Right lobe of liver (tissue), 6 donors: ENCODE data around the gene SMCO2. TPM values are rescaled to one million over a fixed set of nuclear protein-coding genes. Genes with fewer than 3 reads are reported as not detected.
A peak's percentile ranks its signal among the peaks of the same experiment; 100 is the strongest.

Experiments
- ATAC-seq, 4 donors: fragments of 200-7000 bp; cut with Tn5 transposase; one replicate each; pipeline ENCODE4 v1.9.1; 2020; ENCODE audit warnings: mild to moderate bottlenecking in 4 of 4, moderate library complexity in 4 of 4
- DNase-seq, 3 donors: peaks; one replicate each; pipeline ENCODE4 v3.0.0-alpha.2; 2020
- H3K27ac ChIP-seq, 3 donors: fragments of 200-600 bp; one replicate each; pipeline ENCODE4 v1.8.0; 2022
- H3K27me3 ChIP-seq, 2 donors: fragments of 200-600 bp; one replicate each; pipeline ENCODE4 v1.8.0; 2022
- H3K36me3 ChIP-seq, 4 donors: fragments of 200-600 bp; sonication (generic) in 1 of 4; one replicate each; pipeline versions ENCODE4 v1.5.1 to v1.8.0; 2017 to 2022; ENCODE audit warnings: control low read depth in 1 of 4
- H3K4me1 ChIP-seq, 4 donors: fragments of 200-600 bp; sonication (generic) in 1 of 4; one replicate each; pipeline versions ENCODE4 v1.5.1 to v1.8.0; 2017 to 2022; ENCODE audit warnings: control low read depth in 1 of 4
- H3K4me3 ChIP-seq, 3 donors: fragments of 200-600 bp; one replicate each; pipeline ENCODE4 v1.8.0; 2022
- H3K9me3 ChIP-seq, 4 donors: fragments of 200-600 bp; sonication (generic) in 1 of 4; one replicate each; pipeline versions ENCODE4 v1.5.1 to v1.8.0; 2017 to 2022; ENCODE audit warnings: control low read depth in 1 of 4
- CTCF ChIP-seq, 4 donors: fragments of 200-600 bp in 3 of 4; fragments of 450-650 bp in 1 of 4; IDR thresholded peaks; one replicate each; pipeline versions ENCODE4 v1.5.1 to v1.8.0; 2016 to 2022; ENCODE audit warnings: antibody characterized with exemption in 4 of 4, mild to moderate bottlenecking in 2 of 4
- POLR2A ChIP-seq: fragments of 450-650 bp; IDR thresholded peaks from one replicate; pipeline ENCODE4 v1.6.1; 2017; ENCODE audit warnings: antibody characterized with exemption, mild to moderate bottlenecking
- WGBS: methylation state at CpG from one replicate; pipeline ENCODE4 v1.1.6; 2018; ENCODE audit warnings: low coverage, low lambda C conversion rate; ENCODE audit not compliant: insufficient coverage; ENCODE audit errors: missing lambda C conversion rate; 5-methylcytosine and 5-hydroxymethylcytosine counted together
- intact Hi-C, 2 donors: fragments of 100-400 bp; cut with DNase I; formaldehyde crosslinking; loops; one replicate each; pipeline versions ENCODE4 v1.11.2 to v1.14.1; 2022
- total RNA-seq, 6 experiments: library from RNA; depleted of rRNA in 2 of 6; stranded (reverse); fragments of >200 nt in 2 of 6; fragmentation: NEBNext Ultra II Directional in 3 of 6; extraction: Animal tissue kit (Norgen Biotek cat#: 25700) in 3 of 6; gene quantifications; one replicate each; pipeline versions ENCODE4 v1.1.0 to v1.2.4, GENCODE V29; 2016 to 2023
- donor health status: DM: no; HTN: yes; CAD: no.
- donor health status: DM: no; HTN: no; CAD: no.
- donor health status: DM: no; HTN: no; CAD: no.
- donor health status: DM: no; HTN: yes; CAD: no.
- donor health status: DM: no; HTN: yes; CAD: no.

SMCO2 gene
- total RNA-seq, 6 experiments from 2014 or later, result 0.31 TPM; not detected in 5

GRCh38 chr12:27508736-27509431 lies 62.3 kb downstream of the SMCO2 start:
- no peak overlapping the region for H3K27ac ChIP-seq
- TF ChIP-seq POLR2A (no peak), CTCF (IDR thresholded peaks at IDR 0.05) (no peak)
- H3K9me3 ChIP-seq, result no peaks in the 10 kb centered on the region
- no peaks in the 10 kb centered on the region for H3K36me3 ChIP-seq
- intact Hi-C loops, result no loop called here
- no peaks in the 10 kb centered on the region for H3K4me1 ChIP-seq
- no peaks in the 10 kb centered on the region for H3K27me3 ChIP-seq
- 78% methylated on average over 4 of the region's 5 CpGs for WGBS
- no peak for DNase-seq
- ATAC-seq, result no peak
- no peak overlapping the region for H3K4me3 ChIP-seq

- peak in 1 of 4 donors; percentile 56 for ATAC-seq
- 62% methylated on average over 6 of the region's 6 CpGs for WGBS
Observed at GRCh38 chr12:27511031-27511722, 64.6 kb downstream of the SMCO2 start.

GRCh38 chr12:27511723-27512045 lies 65.1 kb downstream of the SMCO2 start:
- intact Hi-C loops, result no loop called here
- Histone ChIP-seq H3K27me3 (no peaks in the 10 kb centered on the region), H3K36me3 (no peaks in the 10 kb centered on the region), H3K27ac (no peak overlapping the region), H3K4me3 (no peak overlapping the region), H3K9me3 (no peaks in the 10 kb centered on the region), H3K4me1 (no peaks in the 10 kb centered on the region)
- 79% methylated on average over 3 of the region's 3 CpGs for WGBS
- ATAC-seq (no peak), DNase-seq (no peak)
- TF ChIP-seq CTCF (IDR thresholded peaks at IDR 0.05) (no peak), POLR2A (no peak)

More at GRCh38 chr12:27511031-27511722, 64.6 kb downstream of the SMCO2 start:
- TF ChIP-seq POLR2A (no peak), CTCF (IDR thresholded peaks at IDR 0.05) (no peak)
- DNase-seq, result no peak
- H3K4me3 ChIP-seq, result no peak overlapping the region
- no peaks in the 10 kb centered on the region for H3K27me3 ChIP-seq
- H3K9me3 ChIP-seq, result no peaks in the 10 kb centered on the region
- no peak overlapping the region for H3K27ac ChIP-seq
- intact Hi-C loops, result no loop called here
- no peaks in the 10 kb centered on the region for H3K36me3 ChIP-seq
- H3K4me1 ChIP-seq, result no peaks in the 10 kb centered on the region

DNA sequence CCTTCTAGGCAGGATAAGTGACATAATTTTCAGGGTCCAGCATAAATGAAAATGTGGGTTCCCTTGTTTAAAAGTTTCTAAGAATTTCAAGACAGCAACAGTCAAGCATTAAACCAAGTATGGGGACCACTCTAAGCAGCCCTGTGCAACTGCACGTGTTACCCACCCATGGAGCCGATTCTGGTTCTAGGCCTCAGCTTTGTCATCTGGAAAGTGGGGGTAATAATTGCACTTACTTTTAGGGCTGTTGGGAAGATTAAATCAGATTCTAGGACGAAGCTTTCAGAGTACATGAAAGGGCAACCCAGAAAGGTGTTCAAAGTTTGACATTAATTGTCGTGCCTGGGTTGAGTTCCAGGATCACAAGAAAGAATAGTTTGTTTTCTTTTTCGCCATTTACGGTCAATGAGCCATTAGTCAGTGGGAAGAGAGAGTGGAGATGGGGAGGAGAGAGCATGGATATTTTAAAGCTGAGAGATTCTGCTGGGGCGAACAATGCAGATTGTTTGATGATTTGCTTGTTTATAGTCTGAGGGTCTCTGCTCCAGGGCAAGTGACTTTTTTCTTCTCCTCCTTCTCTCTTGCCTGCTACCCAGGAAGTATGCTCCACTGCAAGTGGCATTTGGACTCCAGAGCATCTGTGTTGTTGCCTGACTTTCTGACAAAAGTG lies 66.8 kb downstream of the SMCO2 start:
- no peaks in the 10 kb centered on the region for H3K36me3 ChIP-seq
- WGBS, result 78% methylated on average over 6 of the region's 7 CpGs
- H3K27me3 ChIP-seq, result no peaks in the 10 kb centered on the region
- H3K9me3 ChIP-seq, result no peaks in the 10 kb centered on the region
- no peak for ATAC-seq
- H3K27ac ChIP-seq, result no peak overlapping the region
- intact Hi-C loops, result no loop called here
- no peaks in the 10 kb centered on the region for H3K4me1 ChIP-seq
- no peak overlapping the region for H3K4me3 ChIP-seq
- TF ChIP-seq POLR2A (no peak), CTCF (IDR thresholded peaks at IDR 0.05) (no peak)
- DNase-seq, result no peak
